ENCODE data around the gene MTNR1A. TPM values are rescaled to one million over a fixed set of nuclear protein-coding genes. Genes with fewer than 3 reads are reported as not detected.

MTNR1A gene
- total and polyA plus RNA-seq, 10 donors = not detected

GRCh38 chr4:186599483-186599882 is 44.1 kb upstream of the MTNR1A start:
- DNase-seq = no peak
- no peak for TF ChIP-seq POLR2AphosphoS5 (IDR thresholded peaks at IDR 0.05)
- no peak for TF ChIP-seq CTCF (IDR thresholded peaks at IDR 0.05 in 8 of 11, conservative IDR thresholded peaks at IDR 0.05 in 3 of 11)
- no peak for TF ChIP-seq POLR2A (IDR thresholded peaks at IDR 0.05)
- 82 to 93% (median 90%) methylated on average over 10 of the region's 10 CpGs for WGBS, 5 donors
- Histone ChIP-seq H3K4me1 (no peaks in the 10 kb centered on the region), H3K27me3 (replicated peaks in 1 of 7) (no peaks in the 10 kb centered on the region), H3K27ac (no peak overlapping the region), H3K36me3 (no peaks in the 10 kb centered on the region), H3K9me3 (no peaks in the 10 kb centered on the region), H3K4me3 (no peak overlapping the region)
- intact Hi-C loops (cut with DNase I; ENCODE audit: low total_unique reads) = no loop called here

- H3K9me3 ChIP-seq = no peaks in the 10 kb centered on the region
- DNase-seq = no peak
- no peak for TF ChIP-seq POLR2AphosphoS5 (IDR thresholded peaks at IDR 0.05)
- no peak for TF ChIP-seq POLR2A (IDR thresholded peaks at IDR 0.05)
- no peak for TF ChIP-seq CTCF (IDR thresholded peaks at IDR 0.05 in 8 of 11, conservative IDR thresholded peaks at IDR 0.05 in 3 of 11)
- no peaks in the 10 kb centered on the region for H3K36me3 ChIP-seq
- no peaks in the 10 kb centered on the region for H3K27me3 ChIP-seq (replicated peaks in 1 of 7)
- intact Hi-C loops (cut with DNase I; ENCODE audit: low total_unique reads) = no loop called here
- no peak overlapping the region for H3K27ac ChIP-seq
- H3K4me3 ChIP-seq = no peak overlapping the region
- 86 to 94% (median 90%) methylated on average over 7 of the region's 7 CpGs for WGBS, 5 donors
- no peaks in the 10 kb centered on the region for H3K4me1 ChIP-seq
Measured at GRCh38 chr4:186598686-186599085, 43.3 kb upstream of the MTNR1A start.

GRCh38 chr4:186596850-186597390 is 41.6 kb upstream of the MTNR1A start:
- intact Hi-C loops (cut with DNase I; ENCODE audit: low total_unique reads) = no loop called here
- WGBS, 5 donors = 92 to 96% (median 93%) methylated on average over 23 of the region's 23 CpGs
- Histone ChIP-seq H3K4me3 (no peak overlapping the region), H3K27me3 (replicated peaks in 1 of 7) (no peaks in the 10 kb centered on the region), H3K36me3 (no peaks in the 10 kb centered on the region), H3K27ac (no peak overlapping the region), H3K4me1 (no peaks in the 10 kb centered on the region), H3K9me3 (no peaks in the 10 kb centered on the region)
- TF ChIP-seq POLR2A (IDR thresholded peaks at IDR 0.05) (no peak), POLR2AphosphoS5 (IDR thresholded peaks at IDR 0.05) (no peak)
- DNase-seq = no peak

GRCh38 chr4:186596346-186596745 is 41.0 kb upstream of the MTNR1A start:
- Histone ChIP-seq H3K9me3 (no peaks in the 10 kb centered on the region), H3K27ac (no peak overlapping the region), H3K4me1 (no peaks in the 10 kb centered on the region), H3K27me3 (replicated peaks in 1 of 7) (no peaks in the 10 kb centered on the region), H3K4me3 (no peak overlapping the region), H3K36me3 (no peaks in the 10 kb centered on the region)
- DNase-seq = no peak
- WGBS, 5 donors = 91 to 96% (median 93%) methylated on average over 12 of the region's 12 CpGs
- TF ChIP-seq POLR2A (IDR thresholded peaks at IDR 0.05) (no peak), POLR2AphosphoS5 (IDR thresholded peaks at IDR 0.05) (no peak), CTCF (IDR thresholded peaks at IDR 0.05 in 8 of 11, conservative IDR thresholded peaks at IDR 0.05 in 3 of 11) (no peak)
- intact Hi-C loops (cut with DNase I; ENCODE audit: low total_unique reads) = no loop called here

GRCh38 chr4:186593587-186593973 is 38.2 kb upstream of the MTNR1A start:
- Histone ChIP-seq H3K4me3 (no peak overlapping the region), H3K9me3 (no peaks in the 10 kb centered on the region), H3K36me3 (no peaks in the 10 kb centered on the region), H3K4me1 (no peaks in the 10 kb centered on the region), H3K27me3 (replicated peaks in 1 of 7) (no peaks in the 10 kb centered on the region), H3K27ac (no peak overlapping the region)
- WGBS, 5 donors = 70 to 82% (median 74%) methylated on average over 7 of the region's 7 CpGs
- no peak for DNase-seq
- TF ChIP-seq POLR2A (IDR thresholded peaks at IDR 0.05) (no peak), CTCF (IDR thresholded peaks at IDR 0.05 in 8 of 11, conservative IDR thresholded peaks at IDR 0.05 in 3 of 11) (no peak), POLR2AphosphoS5 (IDR thresholded peaks at IDR 0.05) (no peak)
- intact Hi-C loops (cut with DNase I; ENCODE audit: low total_unique reads) = no loop called here
